ENCODE data around the gene PCP4.

PCP4 gene

DNA sequence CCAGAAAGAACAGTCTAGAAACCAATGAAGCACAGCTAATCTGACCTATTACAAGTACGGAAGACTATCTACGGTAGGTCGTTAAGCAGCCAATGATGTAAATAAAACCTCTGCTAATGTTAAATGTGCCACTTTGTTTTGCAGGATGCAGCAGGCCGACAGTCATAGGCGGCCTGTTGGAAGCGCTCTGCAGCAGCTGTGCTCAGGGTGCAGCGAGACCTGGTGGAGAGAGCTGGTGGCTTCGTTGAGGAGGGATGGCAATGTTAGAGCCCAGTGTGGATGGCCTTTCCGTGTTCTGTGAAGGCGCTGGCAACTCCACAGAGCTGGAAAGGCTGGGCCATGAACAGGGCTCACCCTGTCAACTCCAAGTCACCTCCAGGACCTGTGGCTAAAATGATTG, 87.3 kb downstream of the PCP4 start:
- Histone ChIP-seq H3K9ac (ENCODE audit: low read depth, low read length, poor library complexity, severe bottlenecking) (no peak overlapping the region), H3K79me2 (ENCODE audit: insufficient read depth, low read length) (no peaks in the 10 kb centered on the region), H3K9me2 (replicated peaks; ENCODE audit: low read depth, low read length) (no peaks in the 10 kb centered on the region), H3K4me2 (ENCODE audit: low read depth, low read length, poor library complexity, severe bottlenecking) (no peak overlapping the region), H3K36me3 (ENCODE audit: insufficient read depth, low read length) (no peaks in the 10 kb centered on the region), H3K4me1 (ENCODE audit: insufficient read depth, low read length, poor library complexity, severe bottlenecking) (no peaks in the 10 kb centered on the region), H4K20me1 (ENCODE audit: insufficient read depth, low read length, poor library complexity, severe bottlenecking) (no peaks in the 10 kb centered on the region), H3K27me3 (ENCODE audit: insufficient read depth, low read length, poor library complexity, severe bottlenecking) (no peaks in the 10 kb centered on the region), H3F3A (ENCODE audit: low read depth) (no peaks in the 10 kb centered on the region), H3K4me3 (ENCODE audit: low read length, poor library complexity, severe bottlenecking) (no peak overlapping the region), H3K9me3 (ENCODE audit: insufficient read depth, low read depth, low read length) (peaks cover 6% of the 10 kb centered on the region; the same call in 1 of the 2 replicates), H2AFZ (ENCODE audit: low read length) (no peak overlapping the region)
- TF ChIP-seq EZH2phosphoT487 (IDR thresholded peaks at IDR 0.05; ENCODE audit: borderline replicate concordance): no peak
- TF ChIP-seq CTCF (conservative IDR thresholded peaks at IDR 0.05; ENCODE audit: low read length): no peak

- no peak overlapping the region for H3K9ac ChIP-seq (ENCODE audit: low read depth, low read length, poor library complexity, severe bottlenecking)
- H3F3A ChIP-seq (ENCODE audit: low read depth): no peaks in the 10 kb centered on the region
- no peak overlapping the region for H3K4me2 ChIP-seq (ENCODE audit: low read depth, low read length, poor library complexity, severe bottlenecking)
- H3K4me1 ChIP-seq (ENCODE audit: insufficient read depth, low read length, poor library complexity, severe bottlenecking): no peaks in the 10 kb centered on the region
- H3K27me3 ChIP-seq (ENCODE audit: insufficient read depth, low read length, poor library complexity, severe bottlenecking): no peaks in the 10 kb centered on the region
- no peaks in the 10 kb centered on the region for H4K20me1 ChIP-seq (ENCODE audit: insufficient read depth, low read length, poor library complexity, severe bottlenecking)
- H3K9me3 ChIP-seq (ENCODE audit: insufficient read depth, low read depth, low read length): peaks cover 6% of the 10 kb centered on the region; the same call in 1 of the 2 replicates
- TF ChIP-seq EZH2phosphoT487 (IDR thresholded peaks at IDR 0.05; ENCODE audit: borderline replicate concordance) (no peak), CTCF (conservative IDR thresholded peaks at IDR 0.05; ENCODE audit: low read length) (no peak)
- no peaks in the 10 kb centered on the region for H3K9me2 ChIP-seq (replicated peaks; ENCODE audit: low read depth, low read length)
- no peaks in the 10 kb centered on the region for H3K36me3 ChIP-seq (ENCODE audit: insufficient read depth, low read length)
- no peaks in the 10 kb centered on the region for H3K79me2 ChIP-seq (ENCODE audit: insufficient read depth, low read length)
- no peak overlapping the region for H3K4me3 ChIP-seq (ENCODE audit: low read length, poor library complexity, severe bottlenecking)
- H2AFZ ChIP-seq (ENCODE audit: low read length): no peak overlapping the region
Measured at GRCh38 chr21:39955326-39955725, 88.1 kb downstream of the PCP4 start.

DNA sequence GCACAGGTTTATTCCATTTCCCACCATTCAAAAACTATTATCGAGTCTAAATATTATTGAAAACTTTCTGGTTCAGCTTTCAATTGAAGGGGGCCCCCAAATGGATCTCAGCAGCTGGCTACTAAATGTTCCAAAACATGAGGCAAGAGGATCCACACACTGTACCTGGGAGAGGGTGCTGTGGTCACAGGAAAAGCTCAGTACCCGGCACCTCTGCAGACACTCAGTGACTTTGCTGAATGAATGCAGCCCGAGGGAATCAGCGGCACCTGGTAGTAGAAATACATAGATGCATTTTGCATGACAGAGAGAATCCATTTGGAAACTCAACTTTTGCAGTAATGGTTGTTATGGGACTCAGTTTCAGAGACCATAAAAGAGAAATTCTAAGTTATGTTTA, 89.3 kb downstream of the PCP4 start:
- Histone ChIP-seq H4K20me1 (ENCODE audit: insufficient read depth, low read length, poor library complexity, severe bottlenecking) (no peaks in the 10 kb centered on the region), H3K9me3 (ENCODE audit: insufficient read depth, low read depth, low read length) (no peaks in the 10 kb centered on the region; the same call in 1 of the 2 replicates), H3F3A (ENCODE audit: low read depth) (no peaks in the 10 kb centered on the region), H3K27me3 (ENCODE audit: insufficient read depth, low read length, poor library complexity, severe bottlenecking) (no peaks in the 10 kb centered on the region), H3K9ac (ENCODE audit: low read depth, low read length, poor library complexity, severe bottlenecking) (no peak overlapping the region), H3K9me2 (replicated peaks; ENCODE audit: low read depth, low read length) (no peaks in the 10 kb centered on the region), H2AFZ (ENCODE audit: low read length) (no peak overlapping the region), H3K4me3 (ENCODE audit: low read length, poor library complexity, severe bottlenecking) (no peak overlapping the region), H3K4me1 (ENCODE audit: insufficient read depth, low read length, poor library complexity, severe bottlenecking) (no peaks in the 10 kb centered on the region), H3K36me3 (ENCODE audit: insufficient read depth, low read length) (no peaks in the 10 kb centered on the region), H3K4me2 (ENCODE audit: low read depth, low read length, poor library complexity, severe bottlenecking) (no peak overlapping the region), H3K79me2 (ENCODE audit: insufficient read depth, low read length) (no peaks in the 10 kb centered on the region)
- TF ChIP-seq EZH2phosphoT487 (IDR thresholded peaks at IDR 0.05; ENCODE audit: borderline replicate concordance) (no peak), CTCF (conservative IDR thresholded peaks at IDR 0.05; ENCODE audit: low read length) (no peak)

Measured in Loucy (cell line).